ENCODE results near the gene TBX10. TPM values are rescaled to one million over a fixed set of nuclear protein-coding genes. Genes with fewer than 3 reads are reported as not detected.
"Not testable (repeated sequence)": the region's sequence is repeated elsewhere in the genome, so short reads cannot be mapped to it uniquely, and the experiment has no call there.

TBX10 gene
- not detected in 2 replicates for total RNA-seq (2014; rRNA removed; shearing (Covaris generic))
- not detected in 2 replicates for polyA plus RNA-seq (2014; cell fraction: nucleus; rRNA removed)

- DNase-seq (ENCODE audit: extremely low read depth, low read depth), result no peak
Observed at GRCh38 chr11:67639438-67639859, at the start of gene TBX10. TSS of gene TBX10 (minus strand) at chr11:67639763. CDS start at chr11:67639472, 291 bp downstream.

- DNase-seq (ENCODE audit: extremely low read depth, low read depth), result no peak
Observed at GRCh38 chr11:67689178-67689577, 49.6 kb upstream of the TBX10 start.

- DNase-seq (ENCODE audit: extremely low read depth, low read depth), result no peak
Observed at GRCh38 chr11:67687986-67688385, 48.4 kb upstream of the TBX10 start.

- not testable (repeated sequence) for DNase-seq (ENCODE audit: extremely low read depth, low read depth)
Observed at GRCh38 chr11:67685641-67686332, 46.2 kb upstream of the TBX10 start.

GRCh38 chr11:67682126-67683034 lies 42.8 kb upstream of the TBX10 start:
- DNase-seq (ENCODE audit: extremely low read depth, low read depth), result not testable (repeated sequence)

GRCh38 chr11:67680696-67681470 lies 41.3 kb upstream of the TBX10 start:
- DNase-seq (ENCODE audit: extremely low read depth, low read depth), result no peak

GRCh38 chr11:67675058-67675747 lies 35.6 kb upstream of the TBX10 start:
- no peak for DNase-seq (ENCODE audit: extremely low read depth, low read depth)

GRCh38 chr11:67674442-67674871 lies 34.9 kb upstream of the TBX10 start, which contains the start of gene ALDH3B2:
TSS of gene ALDH3B2 (minus strand) at chr11:67674623. CDS start at chr11:67666935, 7,688 bp downstream.
- DNase-seq (ENCODE audit: extremely low read depth, low read depth), result no peak

- no peak for DNase-seq (ENCODE audit: extremely low read depth, low read depth)
Observed at GRCh38 chr11:67673902-67674301, 34.3 kb upstream of the TBX10 start.

GRCh38 chr11:67673358-67673757 lies 33.8 kb upstream of the TBX10 start:
- DNase-seq (ENCODE audit: extremely low read depth, low read depth), result no peak

GRCh38 chr11:67671211-67671520 lies 31.6 kb upstream of the TBX10 start:
- DNase-seq (ENCODE audit: extremely low read depth, low read depth), result no peak

- DNase-seq (ENCODE audit: extremely low read depth, low read depth), result no peak
Observed at GRCh38 chr11:67670316-67671210, 31.0 kb upstream of the TBX10 start.

- DNase-seq (ENCODE audit: extremely low read depth, low read depth), result no peak
Observed at GRCh38 chr11:67668192-67668551, 28.6 kb upstream of the TBX10 start.

GRCh38 chr11:67667490-67668191 lies 28.1 kb upstream of the TBX10 start:
- DNase-seq (ENCODE audit: extremely low read depth, low read depth), result no peak

GRCh38 chr11:67666676-67667489 lies 27.3 kb upstream of the TBX10 start:
- no peak for DNase-seq (ENCODE audit: extremely low read depth, low read depth)

- no peak for DNase-seq (ENCODE audit: extremely low read depth, low read depth)
Observed at GRCh38 chr11:67666303-67666645, 26.7 kb upstream of the TBX10 start.

- DNase-seq (ENCODE audit: extremely low read depth, low read depth), result no peak
Observed at GRCh38 chr11:67665541-67666302, 26.2 kb upstream of the TBX10 start.

Data from NCI-H460 (cell line).